ENCODE data around the gene GIT1. TPM values are rescaled to one million over a fixed set of nuclear protein-coding genes. Genes with fewer than 3 reads are reported as not detected.

The GIT1 gene
- total RNA-seq, 2 experiments from 2014 or later = 44.3 to 60.2 TPM

DNA sequence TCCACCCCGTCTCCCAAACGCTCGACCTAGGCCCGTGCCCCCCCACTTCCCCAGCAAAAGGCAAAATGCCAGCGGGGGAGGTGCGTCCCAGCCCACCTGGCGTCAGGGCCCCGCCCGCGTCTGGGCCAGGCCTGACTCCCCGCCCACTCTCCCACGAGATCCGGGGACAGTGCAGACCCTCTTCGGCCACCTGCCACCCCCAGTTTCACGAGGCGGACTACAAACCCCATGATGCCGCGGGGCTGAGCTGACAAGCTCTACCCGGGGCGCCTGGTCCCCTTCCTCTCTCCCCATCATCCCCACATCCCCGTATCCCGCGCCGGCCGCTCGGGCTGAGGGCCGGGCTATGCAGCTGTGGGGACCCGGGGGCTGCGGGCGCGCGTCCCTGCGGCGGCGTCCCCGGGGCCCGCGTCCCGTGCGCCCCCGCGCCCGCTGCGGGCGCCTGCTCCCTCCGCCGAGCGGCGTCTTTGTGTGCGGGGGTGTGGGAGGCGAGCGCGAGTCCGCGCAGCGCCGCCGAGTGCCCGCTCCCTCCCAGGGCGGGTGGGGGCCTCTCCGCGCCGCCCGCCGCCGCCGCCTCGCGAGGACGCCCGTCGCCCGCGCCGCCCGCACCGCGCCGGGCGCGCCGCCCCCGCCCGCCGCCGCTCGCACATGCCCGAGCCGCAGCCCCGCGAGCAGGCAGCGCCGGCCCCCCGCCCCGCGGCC, 3.6 kb upstream of the GIT1 start, which contains the start of gene ANKRD13B:
TSS of gene ANKRD13B (plus strand) at position 283 of the 702 bp plus-strand sequence. CDS start 490 bp downstream, outside the sequence.
- no peak for TF ChIP-seq EZH2phosphoT487 (IDR thresholded peaks at IDR 0.05; ENCODE audit: borderline replicate concordance, low read depth, low read length)
- TF ChIP-seq, protein P1, sequence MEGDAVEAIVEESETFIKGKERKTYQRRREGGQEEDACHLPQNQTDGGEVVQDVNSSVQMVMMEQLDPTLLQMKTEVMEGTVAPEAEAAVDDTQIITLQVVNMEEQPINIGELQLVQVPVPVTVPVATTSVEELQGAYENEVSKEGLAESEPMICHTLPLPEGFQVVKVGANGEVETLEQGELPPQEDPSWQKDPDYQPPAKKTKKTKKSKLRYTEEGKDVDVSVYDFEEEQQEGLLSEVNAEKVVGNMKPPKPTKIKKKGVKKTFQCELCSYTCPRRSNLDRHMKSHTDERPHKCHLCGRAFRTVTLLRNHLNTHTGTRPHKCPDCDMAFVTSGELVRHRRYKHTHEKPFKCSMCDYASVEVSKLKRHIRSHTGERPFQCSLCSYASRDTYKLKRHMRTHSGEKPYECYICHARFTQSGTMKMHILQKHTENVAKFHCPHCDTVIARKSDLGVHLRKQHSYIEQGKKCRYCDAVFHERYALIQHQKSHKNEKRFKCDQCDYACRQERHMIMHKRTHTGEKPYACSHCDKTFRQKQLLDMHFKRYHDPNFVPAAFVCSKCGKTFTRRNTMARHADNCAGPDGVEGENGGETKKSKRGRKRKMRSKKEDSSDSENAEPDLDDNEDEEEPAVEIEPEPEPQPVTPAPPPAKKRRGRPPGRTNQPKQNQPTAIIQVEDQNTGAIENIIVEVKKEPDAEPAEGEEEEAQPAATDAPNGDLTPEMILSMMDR (conservative IDR thresholded peaks at IDR 0.05; ENCODE audit: low read length) = no peak
- POLR2A ChIA-PET = interaction anchor here (1.0 to 1.9 kb wide), 4 partner anchors 12 to 129 kb away, joined by 3 to 8 read pairs (median 5); no protein-coding TSS in a partner anchor
- Histone ChIP-seq H3K9me3 (ENCODE audit: low read length) (no peaks in the 10 kb centered on the region), H3K4me2 (ENCODE audit: low read length) (peak within 1 kb of the TSS; percentile 99), H2AFZ (ENCODE audit: low read length) (peak within 1 kb of the TSS; percentile 87), H3K9me2 (ENCODE audit: insufficient read depth, low read length) (no peaks in the 10 kb centered on the region), H3K4me1 (ENCODE audit: insufficient read depth, low read length, poor library complexity, severe bottlenecking) (peaks cover 39% of the 10 kb centered on the region), H4K20me1 (ENCODE audit: insufficient read depth, low read length) (peaks cover 17% of the 10 kb centered on the region; the same call in 1 of the 2 replicates), H3K79me2 (ENCODE audit: insufficient read depth, low read depth, low read length) (peaks cover 16% of the 10 kb centered on the region), H3K36me3 (ENCODE audit: insufficient read depth, low read length) (no peaks in the 10 kb centered on the region), H3K4me3 (ENCODE audit: low read depth, low read length, poor library complexity, severe bottlenecking) (peak within 1 kb of the TSS; percentile 92), H3K27ac (ENCODE audit: low read depth, low read length, poor library complexity, severe bottlenecking) (peak within 1 kb of the TSS; percentile 61)
- CTCF ChIA-PET (ENCODE audit: unreplicated experiment) = interaction anchor here (0.9 to 1.7 kb wide), 2 partner anchors 24 to 223 kb away, joined by 3 to 12 read pairs; no protein-coding TSS in a partner anchor
- no TSS peak for BruUV-seq (replicated peaks)
- intact Hi-C loops (cut with micrococcal nuclease; ENCODE audit: unreplicated experiment) = no loop called here
- DNase-seq (ENCODE audit: low spot score) = peak; percentile 71

DNA sequence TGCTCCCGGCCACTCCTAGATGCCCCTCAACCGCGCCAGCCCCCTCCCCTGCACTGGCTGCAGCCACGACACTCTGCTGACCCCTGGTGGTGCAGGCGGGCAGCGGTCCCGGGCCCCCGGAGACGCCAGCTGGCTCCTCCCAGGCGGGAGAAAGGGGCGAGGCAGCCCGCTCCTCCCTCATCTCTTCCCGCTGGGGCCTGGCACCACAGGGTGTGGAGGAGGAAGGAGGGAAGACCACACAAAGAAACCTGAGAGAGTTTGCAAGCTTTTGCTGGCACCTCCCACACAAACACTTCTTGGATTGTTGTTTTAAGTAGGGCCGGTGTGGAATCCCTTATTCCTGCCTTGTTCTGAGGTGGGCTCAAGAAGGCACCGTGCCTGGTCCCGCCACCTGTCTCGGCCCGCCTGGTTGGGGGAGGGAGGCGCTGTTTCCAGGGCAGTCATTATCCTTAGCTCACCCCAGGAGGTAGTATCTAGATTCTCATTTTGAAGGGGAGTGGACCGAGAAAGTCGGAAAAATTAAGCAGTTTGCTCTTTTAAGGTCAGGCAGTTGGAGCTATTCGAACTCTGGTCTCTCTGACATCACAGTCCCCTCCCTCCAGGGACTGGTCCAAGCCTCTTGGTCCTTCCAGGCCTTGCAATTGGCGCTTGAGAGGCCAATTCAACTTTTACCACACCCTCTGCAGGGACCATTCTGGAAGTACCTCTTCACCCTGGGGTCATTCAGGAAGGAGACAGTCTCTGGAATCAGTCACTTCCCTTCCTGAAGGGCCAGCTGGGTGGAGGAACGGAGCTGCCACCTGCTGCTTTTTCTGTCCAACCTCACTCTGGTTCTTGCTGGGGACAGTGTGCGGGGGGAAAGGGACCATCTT, 2.5 kb upstream of the GIT1 start:
- peak; percentile 84 for DNase-seq (ENCODE audit: low spot score)
- ChIA-PET POLR2A (interaction anchor here (0.6 to 1.9 kb wide), 5 partner anchors 8 to 130 kb away, joined by 3 to 8 read pairs (median 3); no protein-coding TSS in a partner anchor), CTCF (ENCODE audit: unreplicated experiment) (interaction anchor here (0.9 to 1.7 kb wide), 3 partner anchors 11 to 222 kb away, joined by 3 to 12 read pairs (median 4); no protein-coding TSS in a partner anchor)
- H3K79me2 ChIP-seq (ENCODE audit: insufficient read depth, low read depth, low read length) = peaks cover 26% of the 10 kb centered on the region
- peak overlapping the region; percentile 87; the same call in 1 of the 2 replicates for H2AFZ ChIP-seq (ENCODE audit: low read length)
- no peaks in the 10 kb centered on the region for H3K9me3 ChIP-seq (ENCODE audit: low read length)
- no peaks in the 10 kb centered on the region for H3K9me2 ChIP-seq (ENCODE audit: insufficient read depth, low read length)
- peaks cover 49% of the 10 kb centered on the region for H3K4me1 ChIP-seq (ENCODE audit: insufficient read depth, low read length, poor library complexity, severe bottlenecking)
- intact Hi-C loops (cut with micrococcal nuclease; ENCODE audit: unreplicated experiment) = loop anchor here (1.0 kb wide), 1 partner anchor 12 kb away; no protein-coding TSS in a partner anchor
- H3K4me2 ChIP-seq (ENCODE audit: low read length) = peak overlapping the region; percentile 99
- H3K27ac ChIP-seq (ENCODE audit: low read depth, low read length, poor library complexity, severe bottlenecking) = peak overlapping the region; percentile 61
- BruUV-seq (replicated peaks) = no TSS peak
- H3K36me3 ChIP-seq (ENCODE audit: insufficient read depth, low read length) = no peaks in the 10 kb centered on the region
- TF ChIP-seq, protein P1 (conservative IDR thresholded peaks at IDR 0.05; ENCODE audit: low read length) = peak; percentile 97
- TF ChIP-seq EZH2phosphoT487 (IDR thresholded peaks at IDR 0.05; ENCODE audit: borderline replicate concordance, low read depth, low read length) = no peak
- peaks cover 17% of the 10 kb centered on the region; the same call in 1 of the 2 replicates for H4K20me1 ChIP-seq (ENCODE audit: insufficient read depth, low read length)
- H3K4me3 ChIP-seq (ENCODE audit: low read depth, low read length, poor library complexity, severe bottlenecking) = peak overlapping the region; percentile 79
